Right lung (tissue), 5 donors: ENCODE results near the gene NOM1. TPM values are rescaled to one million over a fixed set of nuclear protein-coding genes. Genes with fewer than 3 reads are reported as not detected.

ENCODE experiments used
- DNase-seq, 2 donors: peaks; one replicate each; pipeline ENCODE4 v3.0.0-alpha.2; 2013
- polyA plus RNA-seq, 5 donors: library from polyadenylated mRNA; unstranded; fragments of 120-200 nt; gene quantifications; one replicate each; pipeline versions ENCODE4 v1.2.1 to v1.2.3, GENCODE V29; 2013; ENCODE audit warnings: inconsistent platforms in 1 of 5, low replicate concordance in 1 of 5; ENCODE audit not compliant: insufficient read length in 5 of 5, insufficient read depth in 1 of 5

NOM1 gene
- polyA plus RNA-seq, 5 donors: 23.2 to 37.2 (median 25.8) TPM

- DNase-seq: no peak
These were observed 65.4 kb downstream of the NOM1 start for GRCh38 chr7:157014635-157015555.

- DNase-seq: no peak
These were observed 66.5 kb downstream of the NOM1 start for GRCh38 chr7:157016024-157016351.

- no peak for DNase-seq
These were observed 67.0 kb downstream of the NOM1 start for GRCh38 chr7:157016352-157017041.

GRCh38 chr7:157017149-157017548 lies 67.6 kb downstream of the NOM1 start:
- no peak for DNase-seq

- DNase-seq: no peak
These were observed 68.3 kb downstream of the NOM1 start for GRCh38 chr7:157017603-157018327.

GRCh38 chr7:157018328-157018996 lies 69.0 kb downstream of the NOM1 start:
- DNase-seq: no peak

- DNase-seq: no peak
These were observed 69.6 kb downstream of the NOM1 start for GRCh38 chr7:157018997-157019608.

GRCh38 chr7:157019718-157020451 lies 70.4 kb downstream of the NOM1 start:
- no peak for DNase-seq

GRCh38 chr7:157020514-157021070 lies 71.1 kb downstream of the NOM1 start:
- no peak for DNase-seq

- no peak for DNase-seq
These were observed 71.8 kb downstream of the NOM1 start for GRCh38 chr7:157021071-157021870.

- DNase-seq: no peak
These were observed 72.6 kb downstream of the NOM1 start for GRCh38 chr7:157021871-157022680.

Other genes with a start within 250 kb of the NOM1 start
- gene LMBR1, start 56.5 kb upstream of the NOM1 start, polyA plus RNA-seq: 10 to 100 TPM; 45.7 to 68.3 (median 63.6) TPM
- gene MNX1, start 61.0 kb downstream of the NOM1 start, polyA plus RNA-seq: under 1 TPM; 0.16 to 0.45 (median 0.29) TPM
- 10 to 100 TPM; 36.6 to 46.0 (median 42.1) TPM for gene UBE3C, start 189.2 kb downstream of the NOM1 start, polyA plus RNA-seq